HL-60 (cell line): Measurements from ENCODE around the gene ATXN7.

Source experiments
- CTCF ChIP-seq: IDR thresholded peaks from one replicate; pipeline ENCODE4 v1.5.1; 2011; ENCODE audit warnings: low read length, control low read depth, inconsistent platforms; ENCODE audit not compliant: insufficient read depth
- GABPA ChIP-seq: IDR thresholded peaks from 2 replicates; pipeline ENCODE4 v1.6.1; 2012; ENCODE audit warnings: low read depth
- POLR2AphosphoS5 ChIP-seq: IDR thresholded peaks from 2 replicates; pipeline ENCODE4 v1.6.1; 2012; ENCODE audit warnings: low read depth
- REST ChIP-seq: IDR thresholded peaks from 2 replicates; pipeline ENCODE4 v1.6.1; 2012; ENCODE audit warnings: low read depth; ENCODE audit not compliant: insufficient replicate concordance

- no peak for TF ChIP-seq CTCF
- no peak for TF ChIP-seq POLR2AphosphoS5
- TF ChIP-seq REST = no peak
- TF ChIP-seq GABPA = no peak
Measured at GRCh38 chr3:63909431-63909830, 45.8 kb downstream of the ATXN7 start.
